Activated T-cell treated with anti-CD3 and anti-CD28 coated beads, Interleukin-2, amount 50 U/mL, for 24 hours (primary cell): ENCODE measurements around the gene DCX.

Source experiments
- DNase-seq: peaks from one replicate; pipeline ENCODE4 v3.0.0-alpha.2; 2020
- H3K27ac Mint-ChIP-seq: 2 replicates; pipeline ENCODE4 v1.8.0; 2020; ENCODE audit warnings: mild to moderate bottlenecking, mixed read lengths
- H3K27me3 Mint-ChIP-seq: 2 replicates; pipeline ENCODE4 v1.8.0; 2020; ENCODE audit warnings: mixed read lengths
- H3K36me3 Mint-ChIP-seq: 2 replicates; pipeline ENCODE4 v1.8.0; 2020; ENCODE audit warnings: low read depth, mixed read lengths
- H3K4me1 Mint-ChIP-seq: 2 replicates; pipeline ENCODE4 v1.8.0; 2020; ENCODE audit warnings: low read depth, mixed read lengths
- H3K4me3 Mint-ChIP-seq: 2 replicates; pipeline ENCODE4 v1.8.0; 2020; ENCODE audit warnings: mild to moderate bottlenecking, moderate library complexity, mixed read lengths
- H3K9me3 Mint-ChIP-seq: 2 replicates; pipeline ENCODE4 v1.8.0; 2020; ENCODE audit warnings: mixed read lengths

Gene DCX

GRCh38 chrX:111309083-111309482 is 102.9 kb downstream of the DCX start:
- peaks cover 51% of the 10 kb centered on the region for H3K27me3 Mint-ChIP-seq
- H3K9me3 Mint-ChIP-seq: no peaks in the 10 kb centered on the region
- no peaks in the 10 kb centered on the region for H3K4me1 Mint-ChIP-seq
- no peak for DNase-seq
- H3K4me3 Mint-ChIP-seq: no peak overlapping the region
- H3K36me3 Mint-ChIP-seq: no peaks in the 10 kb centered on the region
- no peak overlapping the region for H3K27ac Mint-ChIP-seq

DNA sequence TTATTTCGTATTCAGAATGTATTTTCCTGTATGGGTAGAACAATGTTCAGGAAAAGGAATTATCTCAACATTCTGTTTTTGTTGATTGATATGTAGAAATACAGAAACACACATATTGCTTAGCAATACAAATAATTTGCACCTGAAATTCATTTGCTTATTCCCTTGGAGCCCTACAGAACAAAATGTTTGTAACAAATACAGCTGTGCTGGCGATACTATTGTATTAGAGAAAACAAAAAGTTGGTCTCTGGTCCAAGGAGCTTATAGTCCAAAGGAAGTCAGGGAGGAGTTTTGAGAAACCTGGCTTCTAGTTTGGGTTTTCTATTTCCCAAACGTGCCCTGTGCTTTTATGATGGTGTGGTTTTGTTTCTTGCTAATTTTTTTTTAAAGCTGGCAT is 104.0 kb downstream of the DCX start:
- Mint-ChIP-seq H3K4me3 (no peak overlapping the region), H3K27ac (no peak overlapping the region), H3K9me3 (no peaks in the 10 kb centered on the region), H3K4me1 (no peaks in the 10 kb centered on the region), H3K27me3 (peaks cover 47% of the 10 kb centered on the region), H3K36me3 (no peaks in the 10 kb centered on the region)
- DNase-seq: no peak

DNA sequence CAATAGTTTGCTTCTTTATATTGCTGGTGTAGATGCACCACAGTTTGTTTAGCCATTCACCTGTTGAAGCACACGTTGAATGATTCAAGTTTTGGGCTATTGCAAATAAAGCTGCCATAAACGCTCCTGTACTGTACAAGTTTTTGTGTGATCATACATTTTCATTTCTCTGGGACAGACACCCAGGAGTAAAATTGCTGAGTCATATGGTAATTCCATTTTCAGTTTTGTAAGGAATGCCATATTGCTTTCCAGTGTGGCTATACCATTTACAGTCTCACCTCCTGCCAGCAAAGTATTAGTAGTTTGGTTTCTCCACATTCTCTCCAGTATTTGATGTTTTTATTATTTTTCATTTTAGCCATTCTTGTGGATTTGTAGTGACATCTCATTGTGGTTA is 109.7 kb downstream of the DCX start:
- Mint-ChIP-seq H3K4me1 (no peaks in the 10 kb centered on the region), H3K27ac (no peak overlapping the region)

DNA sequence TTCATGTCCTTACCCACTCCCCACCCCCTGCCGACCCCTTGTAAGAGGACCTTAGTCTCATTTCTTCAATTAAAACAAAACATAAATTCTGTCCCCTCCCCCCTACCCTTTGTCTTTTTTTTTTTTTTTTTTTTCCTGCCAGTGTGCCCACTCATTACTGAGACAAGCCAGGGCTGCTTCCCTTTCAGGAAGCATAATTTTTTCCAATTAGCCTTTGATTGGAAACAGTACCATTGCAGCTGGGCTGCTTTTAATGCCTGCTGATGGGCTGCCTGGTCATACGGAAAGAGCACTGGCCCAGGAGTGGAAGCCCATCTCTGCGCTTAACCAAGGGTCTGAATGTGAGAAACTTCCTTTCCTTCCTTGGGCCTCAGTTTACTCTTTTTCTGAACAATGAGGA is 123.2 kb downstream of the DCX start:
- no peak overlapping the region for H3K4me3 Mint-ChIP-seq

More for the DNA sequence above, 109.7 kb downstream of the DCX start:
- Mint-ChIP-seq H3K9me3 (no peaks in the 10 kb centered on the region), H3K4me3 (no peak overlapping the region), H3K27me3 (peaks cover 27% of the 10 kb centered on the region), H3K36me3 (no peaks in the 10 kb centered on the region)
- DNase-seq: no peak

DNA sequence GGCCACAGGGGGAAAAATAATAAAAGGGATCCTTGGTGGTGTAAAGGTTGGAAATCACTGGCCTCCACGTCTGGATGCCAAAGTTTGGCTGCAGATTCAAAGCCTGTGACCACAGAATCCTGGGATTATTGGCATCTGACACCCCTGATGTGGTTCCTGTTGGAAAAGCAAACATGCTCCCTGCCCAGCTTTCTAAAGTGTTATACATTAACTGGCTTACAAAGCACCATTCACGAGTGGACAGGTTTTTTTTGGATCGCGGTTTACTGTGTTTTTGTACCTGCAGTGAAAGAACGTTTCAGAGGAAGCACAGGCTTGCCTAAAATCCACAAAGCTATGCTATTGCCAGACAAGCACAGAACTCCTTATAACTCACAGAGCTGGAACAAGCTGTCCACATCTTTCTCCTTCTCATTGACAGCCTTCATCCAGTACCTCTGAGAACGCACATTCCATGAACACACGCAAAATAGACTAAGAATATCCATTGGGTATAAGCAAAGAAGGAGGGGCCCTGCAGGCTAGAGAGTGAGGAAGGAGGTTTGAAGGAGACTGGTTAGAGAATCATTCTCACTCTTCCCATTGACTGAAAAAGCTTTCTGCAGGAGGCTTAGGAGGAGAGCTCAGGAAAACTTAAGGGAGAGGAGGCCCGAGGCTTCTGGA is 127.2 kb downstream of the DCX start:
- no peaks in the 10 kb centered on the region for H3K36me3 Mint-ChIP-seq
- peaks cover 35% of the 10 kb centered on the region for H3K27me3 Mint-ChIP-seq
- no peaks in the 10 kb centered on the region for H3K4me1 Mint-ChIP-seq
- no peaks in the 10 kb centered on the region for H3K9me3 Mint-ChIP-seq
- H3K4me3 Mint-ChIP-seq: no peak overlapping the region
- no peak for DNase-seq
- no peak overlapping the region for H3K27ac Mint-ChIP-seq

More for the DNA sequence above, 123.2 kb downstream of the DCX start:
- Mint-ChIP-seq H3K9me3 (no peaks in the 10 kb centered on the region), H3K4me1 (no peaks in the 10 kb centered on the region), H3K27me3 (peaks cover 53% of the 10 kb centered on the region), H3K36me3 (no peaks in the 10 kb centered on the region), H3K27ac (no peak overlapping the region)
- DNase-seq: no peak

- Mint-ChIP-seq H3K27ac (no peak overlapping the region), H3K27me3 (peaks cover 29% of the 10 kb centered on the region), H3K4me3 (no peak overlapping the region), H3K36me3 (no peaks in the 10 kb centered on the region), H3K9me3 (no peaks in the 10 kb centered on the region), H3K4me1 (no peaks in the 10 kb centered on the region)
- no peak for DNase-seq
These were observed 128.5 kb downstream of the DCX start for GRCh38 chrX:111283446-111283845.

DNA sequence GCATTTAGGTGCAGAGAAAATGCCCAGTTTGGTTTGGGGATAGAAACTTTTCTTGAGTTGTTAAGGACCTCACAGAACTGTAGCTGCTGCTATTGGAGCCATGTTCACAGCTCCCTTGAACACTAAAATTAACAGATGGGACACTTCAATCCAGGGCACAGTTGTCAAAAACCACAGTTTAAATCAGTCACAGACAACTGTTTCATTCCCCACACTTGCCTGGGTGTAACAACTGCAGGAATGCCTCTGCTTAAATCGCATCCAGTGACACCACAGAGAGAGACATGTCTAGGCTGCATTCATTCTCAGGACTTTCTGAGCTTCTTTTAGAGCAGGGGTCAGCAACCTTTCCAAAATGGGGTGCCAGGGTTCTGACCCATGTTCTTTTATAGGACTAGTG is 129.0 kb downstream of the DCX start:
- peaks cover 32% of the 10 kb centered on the region for H3K27me3 Mint-ChIP-seq
- no peak for DNase-seq
- no peaks in the 10 kb centered on the region for H3K36me3 Mint-ChIP-seq

DNA sequence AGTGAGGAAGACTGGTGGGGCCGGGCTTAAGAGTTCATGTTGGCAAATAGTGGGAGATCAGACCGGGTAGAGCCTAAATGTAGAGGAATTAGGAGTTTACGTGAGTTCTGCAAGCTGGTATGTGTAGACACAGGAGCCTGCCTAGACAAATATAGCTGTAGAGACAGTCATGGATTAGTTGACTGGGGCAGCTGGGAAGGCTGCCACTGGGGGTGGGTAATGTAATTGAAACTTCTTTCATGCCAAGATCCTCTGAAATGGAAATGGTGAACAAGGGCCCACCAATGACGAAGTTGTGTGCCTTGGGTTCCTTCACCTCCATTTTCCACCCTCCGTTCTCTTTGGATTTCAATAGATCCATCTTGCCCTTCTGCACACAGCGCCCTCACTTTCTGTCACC is 129.9 kb downstream of the DCX start:
- DNase-seq: no peak
- Mint-ChIP-seq H3K4me1 (no peaks in the 10 kb centered on the region), H3K27ac (no peak overlapping the region), H3K36me3 (no peaks in the 10 kb centered on the region), H3K9me3 (no peaks in the 10 kb centered on the region), H3K4me3 (no peak overlapping the region), H3K27me3 (peaks cover 29% of the 10 kb centered on the region)

More for the DNA sequence above, 129.0 kb downstream of the DCX start:
- no peaks in the 10 kb centered on the region for H3K9me3 Mint-ChIP-seq
- H3K4me3 Mint-ChIP-seq: no peak overlapping the region
- H3K4me1 Mint-ChIP-seq: no peaks in the 10 kb centered on the region
- H3K27ac Mint-ChIP-seq: no peak overlapping the region

GRCh38 chrX:111270339-111270738 is 141.7 kb downstream of the DCX start, which contains the start of gene CAPN6:
Gene CAPN6, minus strand, starts transcription at chrX:111270483. Its CDS starts 6,547 bp downstream, at chrX:111263936.
- Mint-ChIP-seq H3K9me3 (no peaks in the 10 kb centered on the region), H3K36me3 (no peaks in the 10 kb centered on the region), H3K27me3 (peaks cover 81% of the 10 kb centered on the region), H3K4me3 (no peak within 1 kb of the TSS), H3K27ac (no peak within 1 kb of the TSS), H3K4me1 (no peaks in the 10 kb centered on the region)
- no peak for DNase-seq

DNA sequence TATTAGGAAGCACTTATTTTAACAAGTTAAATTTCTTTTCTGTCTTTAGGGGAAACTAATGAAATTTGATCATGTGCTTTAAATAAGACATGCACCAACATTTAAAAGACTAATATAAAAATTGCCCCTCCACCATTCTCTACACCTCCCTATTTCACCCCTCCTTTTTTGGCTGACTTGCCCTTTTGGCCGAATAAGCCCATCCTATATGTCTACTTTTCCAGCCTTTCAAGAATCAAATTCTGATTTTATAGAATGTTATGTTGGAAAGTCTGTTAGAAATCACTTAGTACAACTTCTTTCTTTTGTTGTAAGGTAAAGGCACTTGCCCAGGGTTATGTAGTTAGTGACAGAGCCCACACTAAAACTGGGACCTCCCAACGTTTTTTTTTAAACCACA is 143.5 kb downstream of the DCX start:
- H3K4me3 Mint-ChIP-seq: no peak overlapping the region
- H3K27ac Mint-ChIP-seq: no peak overlapping the region
- peaks cover 75% of the 10 kb centered on the region for H3K27me3 Mint-ChIP-seq
- H3K4me1 Mint-ChIP-seq: no peaks in the 10 kb centered on the region
- no peaks in the 10 kb centered on the region for H3K9me3 Mint-ChIP-seq
- no peaks in the 10 kb centered on the region for H3K36me3 Mint-ChIP-seq
- DNase-seq: no peak

GRCh38 chrX:111265486-111265885 is 146.5 kb downstream of the DCX start:
- DNase-seq: no peak
- peaks cover 64% of the 10 kb centered on the region for H3K27me3 Mint-ChIP-seq
- H3K4me1 Mint-ChIP-seq: no peaks in the 10 kb centered on the region
- no peaks in the 10 kb centered on the region for H3K36me3 Mint-ChIP-seq
- no peak overlapping the region for H3K4me3 Mint-ChIP-seq
- H3K27ac Mint-ChIP-seq: no peak overlapping the region
- no peaks in the 10 kb centered on the region for H3K9me3 Mint-ChIP-seq

DNA sequence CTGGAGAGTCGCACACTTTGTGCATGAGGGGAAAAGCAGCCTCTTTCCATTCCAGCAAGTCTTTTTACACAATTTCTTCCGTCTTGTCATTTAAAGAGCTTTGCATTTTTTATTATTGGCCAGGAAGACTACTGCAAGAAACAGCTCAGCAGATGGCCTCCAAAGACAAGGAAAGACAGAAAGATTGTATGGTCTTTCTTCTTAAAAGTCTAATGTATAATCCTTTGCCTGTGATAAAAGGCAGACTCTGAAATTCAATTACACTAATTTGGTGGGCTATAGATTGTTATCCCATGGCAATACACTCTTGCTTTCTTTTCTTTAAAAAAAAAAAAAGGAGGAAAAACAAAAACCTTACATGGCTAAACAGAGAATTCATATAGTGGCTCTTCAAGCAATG is 147.6 kb downstream of the DCX start:
- H3K27me3 Mint-ChIP-seq: peaks cover 58% of the 10 kb centered on the region
- no peak overlapping the region for H3K27ac Mint-ChIP-seq
- no peaks in the 10 kb centered on the region for H3K36me3 Mint-ChIP-seq
- H3K4me1 Mint-ChIP-seq: no peaks in the 10 kb centered on the region
- DNase-seq: no peak
- no peak overlapping the region for H3K4me3 Mint-ChIP-seq
- H3K9me3 Mint-ChIP-seq: no peaks in the 10 kb centered on the region

DNA sequence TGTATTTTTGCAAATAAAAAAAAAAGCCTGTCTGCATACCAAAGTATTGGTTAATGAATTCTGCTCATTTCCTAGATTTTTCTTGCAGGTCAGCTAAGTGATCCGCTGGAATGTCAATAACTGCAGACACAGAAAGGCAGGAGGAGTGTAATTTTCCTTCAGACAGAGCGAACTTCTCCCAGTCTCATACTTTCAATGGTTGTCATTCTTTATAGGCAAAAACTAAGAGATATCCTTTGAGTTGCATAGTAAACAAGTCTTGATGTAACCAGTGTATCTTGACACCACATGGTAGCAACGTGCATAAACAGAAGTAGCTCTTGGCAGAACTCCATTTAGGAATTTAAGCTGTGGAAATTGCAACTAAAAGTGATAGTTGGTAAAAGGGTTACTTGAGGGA is 149.9 kb downstream of the DCX start:
- no peak overlapping the region for H3K27ac Mint-ChIP-seq
- H3K9me3 Mint-ChIP-seq: no peaks in the 10 kb centered on the region
- peaks cover 52% of the 10 kb centered on the region for H3K27me3 Mint-ChIP-seq
- H3K36me3 Mint-ChIP-seq: no peaks in the 10 kb centered on the region
- no peaks in the 10 kb centered on the region for H3K4me1 Mint-ChIP-seq
- no peak overlapping the region for H3K4me3 Mint-ChIP-seq
- DNase-seq: no peak

- Mint-ChIP-seq H3K36me3 (no peaks in the 10 kb centered on the region), H3K27ac (no peak overlapping the region), H3K27me3 (peaks cover 36% of the 10 kb centered on the region), H3K4me1 (no peaks in the 10 kb centered on the region), H3K9me3 (no peaks in the 10 kb centered on the region), H3K4me3 (no peak overlapping the region)
- DNase-seq: no peak
These were observed 151.5 kb downstream of the DCX start for GRCh38 chrX:111260451-111260850.

- Mint-ChIP-seq H3K4me1 (no peaks in the 10 kb centered on the region), H3K27ac (no peak overlapping the region), H3K9me3 (no peaks in the 10 kb centered on the region), H3K4me3 (no peak overlapping the region), H3K36me3 (no peaks in the 10 kb centered on the region), H3K27me3 (peaks cover 37% of the 10 kb centered on the region)
- no peak for DNase-seq
These were observed 152.4 kb downstream of the DCX start for GRCh38 chrX:111259559-111259958.

DNA sequence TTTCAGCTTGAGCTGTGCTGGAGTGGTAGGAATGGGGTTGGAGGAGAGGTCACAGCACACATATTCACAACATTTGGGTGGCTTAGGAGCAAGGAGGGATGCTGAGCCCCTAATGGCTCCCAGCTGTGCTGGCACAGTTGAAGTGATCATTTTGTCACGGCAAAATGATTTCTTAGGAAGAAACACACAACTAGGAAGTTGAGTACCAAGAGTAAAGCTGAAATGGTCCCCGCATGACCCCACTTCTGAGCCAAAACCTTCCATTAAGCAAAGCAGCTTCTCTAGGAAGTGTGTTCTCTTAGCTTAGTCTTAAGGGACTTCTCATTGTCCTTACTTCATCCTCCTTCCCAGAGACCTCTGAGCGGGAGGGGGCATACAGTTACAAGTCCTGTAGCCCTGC is 154.3 kb downstream of the DCX start:
- no peaks in the 10 kb centered on the region for H3K36me3 Mint-ChIP-seq

More for the DNA sequence above, 154.3 kb downstream of the DCX start:
- Mint-ChIP-seq H3K27ac (no peak overlapping the region), H3K9me3 (no peaks in the 10 kb centered on the region), H3K4me3 (no peak overlapping the region), H3K4me1 (no peaks in the 10 kb centered on the region), H3K27me3 (peaks cover 36% of the 10 kb centered on the region)
- no peak for DNase-seq
